K562 (cell line): Measurements from ENCODE around the gene STUB1. TPM values are rescaled to one million over a fixed set of nuclear protein-coding genes. Genes with fewer than 3 reads are reported as not detected.

Experiments used
- CBFA2T3 ChIP-seq: fragments of 450-650 bp; IDR thresholded peaks from 2 replicates; pipeline ENCODE4 v1.6.1; 2017
- GATAD2B ChIP-seq: fragments of 450-650 bp; IDR thresholded peaks from 2 replicates; pipeline ENCODE4 v1.6.1; 2017; ENCODE audit warnings: mild to moderate bottlenecking, borderline replicate concordance
- HEY1 ChIP-seq: fragments of 250-450 bp; sonication (Bioruptor Pico); IDR thresholded peaks from 2 replicates; pipeline ENCODE4 v1.5.0; 2020; ENCODE audit warnings: mild to moderate bottlenecking, moderate library complexity, borderline replicate concordance
- KAT2B ChIP-seq: IDR thresholded peaks from one replicate; pipeline ENCODE4 v1.6.1; 2012; ENCODE audit warnings: low read depth, mild to moderate bottlenecking, control low read depth, inconsistent platforms, low read length, moderate library complexity
- KAT7 ChIP-seq: sonication (generic); formaldehyde crosslinking; IDR thresholded peaks from 2 replicates; pipeline ENCODE4 v1.8.0; 2022; ENCODE audit warnings: missing genetic modification reagents, mild to moderate bottlenecking, borderline replicate concordance
- KDM1A ChIP-seq, 2 experiments: fragments of 450-650 bp; IDR thresholded peaks; 2 replicates each; pipeline ENCODE4 v1.6.1; 2016; ENCODE audit warnings: mild to moderate bottlenecking in 2 of 2
- MAFK ChIP-seq: IDR thresholded peaks from 2 replicates; pipeline ENCODE4 v1.6.1; 2011; ENCODE audit warnings: low read length, improper control_type of control experiment
- NFATC3 ChIP-seq: fragments of 450-650 bp; IDR thresholded peaks from 2 replicates; pipeline ENCODE4 v1.6.1; 2017; ENCODE audit warnings: mild to moderate bottlenecking
- PML ChIP-seq: IDR thresholded peaks from 2 replicates; pipeline ENCODE4 v1.6.1; 2012; ENCODE audit warnings: low read length, inconsistent platforms
- RUNX1 ChIP-seq: sonication (generic); IDR thresholded peaks from 2 replicates; pipeline ENCODE4 v1.6.1; 2016; ENCODE audit warnings: antibody characterized with exemption, low read depth
- SRSF9 ChIP-seq: fragments of 200-400 bp; formaldehyde crosslinking; IDR thresholded peaks from 2 replicates; pipeline ENCODE4 v1.6.1; 2017; ENCODE audit warnings: low read depth, low read length, borderline replicate concordance
- ZBED1 ChIP-seq: IDR thresholded peaks from 2 replicates; pipeline ENCODE4 v1.6.1; 2014
- ZNF316 ChIP-seq: fragments of 450-650 bp; IDR thresholded peaks from 2 replicates; pipeline ENCODE4 v1.6.1; 2016
- ZNF324 ChIP-seq: fragments of 250-450 bp; sonication (Bioruptor Pico); IDR thresholded peaks from 2 replicates; pipeline ENCODE4 v1.4.0; 2020; ENCODE audit warnings: mild to moderate bottlenecking
- ZNF695 ChIP-seq: fragments of 450-650 bp; formaldehyde crosslinking; IDR thresholded peaks from 2 replicates; pipeline ENCODE4 v1.4.0; 2020; ENCODE audit warnings: mild to moderate bottlenecking, moderate library complexity
- ZNF766 ChIP-seq: fragments of 200-800 bp; sonication (Bioruptor generic); conservative IDR thresholded peaks from 2 replicates; pipeline ENCODE4 v1.6.1; 2016; ENCODE audit warnings: missing genetic modification characterization, missing compliant biosample characterization
- polyA plus RNA-seq, 8 experiments: library from polyadenylated mRNA; depleted of rRNA in 4 of 8; stranded (reverse) in 5 of 8; unstranded in 3 of 8; fragments of >200 nt; fragmentation: Nextera tagmentation in 2 of 8; fragmentation: Illumina TruSeq in 1 of 8; extraction: Ambion mirVana in 2 of 8; extraction: Trizol in 1 of 8; gene quantifications; 2 replicates each; pipeline versions ENCODE4 v1.2.1 to v1.2.3, GENCODE V29; 2011 to 2014; ENCODE audit warnings: inconsistent platforms in 1 of 8, missing spikeins in 1 of 8
- total RNA-seq, 7 experiments: library from RNA; depleted of rRNA in 6 of 7; stranded (reverse); fragments of >200 nt in 6 of 7; fragmentation: Illumina TruSeq in 2 of 7; extraction: Trizol in 2 of 7; gene quantifications; 2 replicates each; pipeline versions ENCODE4 v1.2.1 to v1.2.3, GENCODE V29; 2011 to 2021; ENCODE audit warnings: low replicate concordance in 1 of 7
- TF ChIP-seq, protein P1 (sequence below): sonication (generic); formaldehyde crosslinking; IDR thresholded peaks from 2 replicates; pipeline ENCODE4 v1.8.0; 2022; ENCODE audit warnings: missing genetic modification reagents, mild to moderate bottlenecking, borderline replicate concordance
- TF ChIP-seq, protein P2 (sequence below): fragments of 450-650 bp; IDR thresholded peaks from 2 replicates; pipeline ENCODE4 v1.7.0; 2016; ENCODE audit warnings: borderline replicate concordance
- TF ChIP-seq, protein P3 (sequence below): fragments of 450-650 bp; formaldehyde crosslinking; IDR thresholded peaks from 2 replicates; pipeline ENCODE4 v1.4.0; 2020; ENCODE audit warnings: mild to moderate bottlenecking, moderate library complexity
- TF ChIP-seq, protein P4 (sequence below): fragments of 250-450 bp; sonication (Bioruptor Pico); IDR thresholded peaks from 2 replicates; pipeline ENCODE4 v1.5.0; 2022; ENCODE audit warnings: mild to moderate bottlenecking

Gene STUB1
- total and polyA plus RNA-seq, 9 of the 15 experiments (the other 6 are each of a cell fraction or from before 2014, with no cell fraction given): 10.6 to 251 (median 152) TPM

DNA sequence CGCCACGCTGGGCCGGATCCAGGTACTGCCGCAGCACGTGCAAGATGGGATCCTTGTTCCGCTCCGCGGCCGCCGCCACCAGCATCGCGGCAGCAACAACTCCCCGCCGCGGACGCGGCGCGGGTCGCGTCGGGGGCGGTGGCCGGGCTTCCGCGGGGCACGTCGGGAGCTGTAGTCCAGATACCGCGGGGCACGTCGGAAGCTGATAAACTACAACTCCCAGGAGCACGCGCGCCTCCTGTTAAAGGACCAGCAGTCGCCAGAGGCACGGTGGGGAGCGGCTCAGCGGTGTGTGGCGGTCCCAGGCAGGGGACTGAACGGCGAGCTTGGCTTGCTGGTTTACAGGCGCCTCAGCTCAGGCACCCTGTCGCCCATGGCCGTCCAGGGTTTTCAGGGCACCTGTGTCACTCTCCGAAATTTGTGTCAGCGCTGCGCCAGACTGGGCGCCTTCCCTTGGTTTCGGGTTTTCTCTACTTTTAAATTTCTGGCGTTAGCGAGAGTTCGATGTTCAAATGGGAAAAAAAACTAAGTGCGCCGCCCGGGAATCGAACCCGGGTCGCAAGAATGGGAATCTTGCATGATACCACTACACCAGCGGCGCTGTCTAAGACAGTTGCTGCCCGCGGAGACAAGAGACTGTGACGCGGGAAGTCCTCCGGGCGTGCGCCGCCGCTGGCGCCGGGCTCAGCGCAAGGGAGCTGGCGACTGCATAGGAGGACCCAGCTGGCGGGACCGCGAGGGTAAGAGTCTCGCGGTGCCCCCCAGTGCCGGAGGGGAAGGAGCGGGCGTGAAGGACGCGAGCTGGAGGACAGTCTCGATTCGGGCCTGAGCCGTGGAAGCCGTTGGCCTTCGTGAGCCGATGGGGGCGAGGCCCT lies 43.8 kb upstream of the STUB1 start, which contains the start of gene METTL26 (continued):
- TF ChIP-seq KAT2B (no peak), KDM1A (IDR thresholded peaks at IDR 0.05) (no peak), HEY1 (CRISPR knock-in tag) (no peak), GATAD2B (peak; percentile 41; the same call in 1 of the 2 replicates), MAFK (peak; percentile 28; the same call in 1 of the 2 replicates), CBFA2T3 (no peak), ZBED1 (no peak; the same call in 1 of the 2 replicates), ZNF766 (CRISPR knock-in tag) (peak; percentile 49), RUNX1 (no peak; the same call in 1 of the 2 replicates), KAT7 (CRISPR knock-in tag) (peak; percentile 67), ZNF695 (CRISPR knock-in tag) (no peak), ZNF316 (no peak), NFATC3 (no peak), PML (peak; percentile 26; the same call in 1 of the 2 replicates), ZNF324 (CRISPR knock-in tag) (no peak), SRSF9 (no peak)
- TF ChIP-seq, protein P1, sequence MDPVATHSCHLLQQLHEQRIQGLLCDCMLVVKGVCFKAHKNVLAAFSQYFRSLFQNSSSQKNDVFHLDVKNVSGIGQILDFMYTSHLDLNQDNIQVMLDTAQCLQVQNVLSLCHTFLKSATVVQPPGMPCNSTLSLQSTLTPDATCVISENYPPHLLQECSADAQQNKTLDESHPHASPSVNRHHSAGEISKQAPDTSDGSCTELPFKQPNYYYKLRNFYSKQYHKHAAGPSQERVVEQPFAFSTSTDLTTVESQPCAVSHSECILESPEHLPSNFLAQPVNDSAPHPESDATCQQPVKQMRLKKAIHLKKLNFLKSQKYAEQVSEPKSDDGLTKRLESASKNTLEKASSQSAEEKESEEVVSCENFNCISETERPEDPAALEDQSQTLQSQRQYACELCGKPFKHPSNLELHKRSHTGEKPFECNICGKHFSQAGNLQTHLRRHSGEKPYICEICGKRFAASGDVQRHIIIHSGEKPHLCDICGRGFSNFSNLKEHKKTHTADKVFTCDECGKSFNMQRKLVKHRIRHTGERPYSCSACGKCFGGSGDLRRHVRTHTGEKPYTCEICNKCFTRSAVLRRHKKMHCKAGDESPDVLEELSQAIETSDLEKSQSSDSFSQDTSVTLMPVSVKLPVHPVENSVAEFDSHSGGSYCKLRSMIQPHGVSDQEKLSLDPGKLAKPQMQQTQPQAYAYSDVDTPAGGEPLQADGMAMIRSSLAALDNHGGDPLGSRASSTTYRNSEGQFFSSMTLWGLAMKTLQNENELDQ (CRISPR knock-in tag): peak; percentile 24; the same call in 1 of the 2 replicates
- TF ChIP-seq, protein P2, sequence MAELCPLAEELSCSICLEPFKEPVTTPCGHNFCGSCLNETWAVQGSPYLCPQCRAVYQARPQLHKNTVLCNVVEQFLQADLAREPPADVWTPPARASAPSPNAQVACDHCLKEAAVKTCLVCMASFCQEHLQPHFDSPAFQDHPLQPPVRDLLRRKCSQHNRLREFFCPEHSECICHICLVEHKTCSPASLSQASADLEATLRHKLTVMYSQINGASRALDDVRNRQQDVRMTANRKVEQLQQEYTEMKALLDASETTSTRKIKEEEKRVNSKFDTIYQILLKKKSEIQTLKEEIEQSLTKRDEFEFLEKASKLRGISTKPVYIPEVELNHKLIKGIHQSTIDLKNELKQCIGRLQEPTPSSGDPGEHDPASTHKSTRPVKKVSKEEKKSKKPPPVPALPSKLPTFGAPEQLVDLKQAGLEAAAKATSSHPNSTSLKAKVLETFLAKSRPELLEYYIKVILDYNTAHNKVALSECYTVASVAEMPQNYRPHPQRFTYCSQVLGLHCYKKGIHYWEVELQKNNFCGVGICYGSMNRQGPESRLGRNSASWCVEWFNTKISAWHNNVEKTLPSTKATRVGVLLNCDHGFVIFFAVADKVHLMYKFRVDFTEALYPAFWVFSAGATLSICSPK: no peak
- TF ChIP-seq, protein P3, sequence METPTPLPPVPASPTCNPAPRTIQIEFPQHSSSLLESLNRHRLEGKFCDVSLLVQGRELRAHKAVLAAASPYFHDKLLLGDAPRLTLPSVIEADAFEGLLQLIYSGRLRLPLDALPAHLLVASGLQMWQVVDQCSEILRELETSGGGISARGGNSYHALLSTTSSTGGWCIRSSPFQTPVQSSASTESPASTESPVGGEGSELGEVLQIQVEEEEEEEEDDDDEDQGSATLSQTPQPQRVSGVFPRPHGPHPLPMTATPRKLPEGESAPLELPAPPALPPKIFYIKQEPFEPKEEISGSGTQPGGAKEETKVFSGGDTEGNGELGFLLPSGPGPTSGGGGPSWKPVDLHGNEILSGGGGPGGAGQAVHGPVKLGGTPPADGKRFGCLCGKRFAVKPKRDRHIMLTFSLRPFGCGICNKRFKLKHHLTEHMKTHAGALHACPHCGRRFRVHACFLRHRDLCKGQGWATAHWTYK (CRISPR knock-in tag): peak; percentile 67; the same call in 1 of the 2 replicates
- TF ChIP-seq, protein P4, sequence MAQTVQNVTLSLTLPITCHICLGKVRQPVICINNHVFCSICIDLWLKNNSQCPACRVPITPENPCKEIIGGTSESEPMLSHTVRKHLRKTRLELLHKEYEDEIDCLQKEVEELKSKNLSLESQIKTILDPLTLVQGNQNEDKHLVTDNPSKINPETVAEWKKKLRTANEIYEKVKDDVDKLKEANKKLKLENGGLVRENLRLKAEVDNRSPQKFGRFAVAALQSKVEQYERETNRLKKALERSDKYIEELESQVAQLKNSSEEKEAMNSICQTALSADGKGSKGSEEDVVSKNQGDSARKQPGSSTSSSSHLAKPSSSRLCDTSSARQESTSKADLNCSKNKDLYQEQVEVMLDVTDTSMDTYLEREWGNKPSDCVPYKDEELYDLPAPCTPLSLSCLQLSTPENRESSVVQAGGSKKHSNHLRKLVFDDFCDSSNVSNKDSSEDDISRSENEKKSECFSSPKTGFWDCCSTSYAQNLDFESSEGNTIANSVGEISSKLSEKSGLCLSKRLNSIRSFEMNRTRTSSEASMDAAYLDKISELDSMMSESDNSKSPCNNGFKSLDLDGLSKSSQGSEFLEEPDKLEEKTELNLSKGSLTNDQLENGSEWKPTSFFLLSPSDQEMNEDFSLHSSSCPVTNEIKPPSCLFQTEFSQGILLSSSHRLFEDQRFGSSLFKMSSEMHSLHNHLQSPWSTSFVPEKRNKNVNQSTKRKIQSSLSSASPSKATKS (CRISPR knock-in tag): no peak
